OCI-LY1 (cell line): ENCODE measurements around the gene KIFC3.

Source experiments
- H2AFZ ChIP-seq: fragments of 200-600 bp; sonication (generic), shearing (Covaris generic); 2 replicates; pipeline ENCODE4 v1.6.0; 2014; ENCODE audit warnings: antibody characterized with exemption, mild to moderate bottlenecking, low read length
- H3F3A ChIP-seq: fragments of 200-600 bp; sonication (generic), shearing (Covaris generic); 2 replicates; pipeline ENCODE4 v1.6.0; 2014; ENCODE audit warnings: mild to moderate bottlenecking, antibody characterized with exemption, low read length, moderate library complexity; ENCODE audit not compliant: insufficient read depth
- H3K27ac ChIP-seq: fragments of 200-600 bp; sonication (generic); 2 replicates; pipeline ENCODE4 v1.5.1; 2014; ENCODE audit warnings: low read length, mixed run types, mild to moderate bottlenecking, low read depth; ENCODE audit not compliant: poor library complexity, severe bottlenecking
- H3K27me3 ChIP-seq: fragments of 200-600 bp; sonication (generic); 2 replicates; pipeline ENCODE4 v1.6.0; 2014; ENCODE audit warnings: antibody characterized with exemption, mild to moderate bottlenecking, low read length, moderate library complexity; ENCODE audit not compliant: insufficient read depth
- H3K36me3 ChIP-seq: fragments of 200-600 bp; sonication (generic); 2 replicates; pipeline ENCODE4 v1.6.1; 2014; ENCODE audit warnings: mild to moderate bottlenecking, antibody characterized with exemption, low read length, moderate library complexity, mixed read lengths; ENCODE audit not compliant: insufficient read depth
- H3K4me1 ChIP-seq: fragments of 200-600 bp; sonication (generic); 2 replicates; pipeline ENCODE4 v1.5.1; 2014; ENCODE audit warnings: mild to moderate bottlenecking, low read length, moderate library complexity; ENCODE audit not compliant: insufficient read depth, severe bottlenecking
- H3K4me2 ChIP-seq: fragments of 200-600 bp; sonication (generic), shearing (Covaris generic); 2 replicates; pipeline ENCODE4 v1.6.1; 2014; ENCODE audit warnings: low read length
- H3K4me3 ChIP-seq: fragments of 200-600 bp; sonication (generic); 2 replicates; pipeline ENCODE4 v1.5.1; 2014; ENCODE audit warnings: low read length, low read depth, mild to moderate bottlenecking, mixed read lengths; ENCODE audit not compliant: poor library complexity, severe bottlenecking
- H3K79me2 ChIP-seq: fragments of 200-600 bp; shearing (Covaris generic); 2 replicates; pipeline ENCODE4 v1.6.1; 2016; ENCODE audit warnings: mixed run types, low read length, mixed read lengths; ENCODE audit not compliant: insufficient read depth
- H3K9ac ChIP-seq: fragments of 200-600 bp; sonication (generic), shearing (Covaris generic); 2 replicates; pipeline ENCODE4 v1.6.1; 2014; ENCODE audit warnings: mild to moderate bottlenecking, low read length, mixed read lengths
- H3K9me2 ChIP-seq: fragments of 200-600 bp; sonication (generic), shearing (Covaris generic); 2 replicates; pipeline ENCODE4 v1.6.1; 2014; ENCODE audit warnings: low read depth, mild to moderate bottlenecking, low read length, mixed read lengths
- H3K9me3 ChIP-seq: fragments of 200-600 bp; shearing (Covaris generic); 2 replicates; pipeline ENCODE4 v1.6.1; 2014; ENCODE audit warnings: low read length, mixed read lengths
- H4K20me1 ChIP-seq: fragments of 200-600 bp; sonication (generic), shearing (Covaris generic); 2 replicates; pipeline ENCODE4 v1.6.0; 2016; ENCODE audit warnings: mild to moderate bottlenecking, low read length; ENCODE audit not compliant: insufficient read depth
- EZH2 ChIP-seq: fragments of 200-600 bp; sonication (generic), shearing (Covaris generic); IDR thresholded peaks from 2 replicates; pipeline ENCODE4 v1.8.0; 2017; ENCODE audit warnings: borderline replicate concordance, mixed run types, mild to moderate bottlenecking, antibody characterized with exemption, low read length, moderate library complexity, mixed read lengths
- TF ChIP-seq, protein P1 (sequence below): fragments of 200-600 bp; sonication (generic), shearing (Covaris generic); IDR thresholded peaks from 2 replicates; pipeline ENCODE4 v1.5.1; 2017; ENCODE audit warnings: mild to moderate bottlenecking, antibody characterized with exemption, low read length, moderate library complexity, mixed read lengths

Gene KIFC3

DNA sequence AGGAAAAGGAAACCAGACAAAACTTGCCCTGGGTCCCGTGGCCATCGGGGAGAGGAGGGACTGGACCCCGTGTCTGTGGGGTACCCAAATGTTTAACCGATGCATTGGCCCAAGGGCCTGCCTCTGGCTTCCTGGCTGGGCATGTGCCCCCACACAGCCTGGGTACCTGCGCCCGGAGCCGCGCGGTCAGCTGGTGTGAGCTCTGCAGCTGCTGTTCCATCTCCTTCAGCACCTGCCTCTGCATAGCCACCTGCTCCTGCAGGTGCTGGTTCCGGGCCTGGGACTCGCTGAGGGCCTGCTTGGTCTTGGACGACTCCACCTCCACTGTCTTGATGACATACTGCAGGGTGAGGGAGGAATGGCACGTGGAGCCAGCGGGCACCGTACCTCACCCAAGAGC lies 31.9 kb downstream of the KIFC3 start:
- no peaks in the 10 kb centered on the region for H3K4me1 ChIP-seq
- no peaks in the 10 kb centered on the region for H4K20me1 ChIP-seq
- no peak overlapping the region for H2AFZ ChIP-seq
- H3K36me3 ChIP-seq = no peaks in the 10 kb centered on the region
- no peaks in the 10 kb centered on the region for H3K9me3 ChIP-seq
- H3F3A ChIP-seq = no peaks in the 10 kb centered on the region
- H3K27me3 ChIP-seq = peaks cover 8% of the 10 kb centered on the region; the same call in 1 of the 2 replicates
- no peak overlapping the region for H3K4me2 ChIP-seq
- no peak overlapping the region for H3K4me3 ChIP-seq
- no peak for TF ChIP-seq EZH2
- TF ChIP-seq, protein P1, sequence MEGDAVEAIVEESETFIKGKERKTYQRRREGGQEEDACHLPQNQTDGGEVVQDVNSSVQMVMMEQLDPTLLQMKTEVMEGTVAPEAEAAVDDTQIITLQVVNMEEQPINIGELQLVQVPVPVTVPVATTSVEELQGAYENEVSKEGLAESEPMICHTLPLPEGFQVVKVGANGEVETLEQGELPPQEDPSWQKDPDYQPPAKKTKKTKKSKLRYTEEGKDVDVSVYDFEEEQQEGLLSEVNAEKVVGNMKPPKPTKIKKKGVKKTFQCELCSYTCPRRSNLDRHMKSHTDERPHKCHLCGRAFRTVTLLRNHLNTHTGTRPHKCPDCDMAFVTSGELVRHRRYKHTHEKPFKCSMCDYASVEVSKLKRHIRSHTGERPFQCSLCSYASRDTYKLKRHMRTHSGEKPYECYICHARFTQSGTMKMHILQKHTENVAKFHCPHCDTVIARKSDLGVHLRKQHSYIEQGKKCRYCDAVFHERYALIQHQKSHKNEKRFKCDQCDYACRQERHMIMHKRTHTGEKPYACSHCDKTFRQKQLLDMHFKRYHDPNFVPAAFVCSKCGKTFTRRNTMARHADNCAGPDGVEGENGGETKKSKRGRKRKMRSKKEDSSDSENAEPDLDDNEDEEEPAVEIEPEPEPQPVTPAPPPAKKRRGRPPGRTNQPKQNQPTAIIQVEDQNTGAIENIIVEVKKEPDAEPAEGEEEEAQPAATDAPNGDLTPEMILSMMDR = no peak
- no peak overlapping the region for H3K9ac ChIP-seq
- no peak overlapping the region for H3K27ac ChIP-seq
- no peaks in the 10 kb centered on the region for H3K79me2 ChIP-seq
- no peaks in the 10 kb centered on the region for H3K9me2 ChIP-seq

DNA sequence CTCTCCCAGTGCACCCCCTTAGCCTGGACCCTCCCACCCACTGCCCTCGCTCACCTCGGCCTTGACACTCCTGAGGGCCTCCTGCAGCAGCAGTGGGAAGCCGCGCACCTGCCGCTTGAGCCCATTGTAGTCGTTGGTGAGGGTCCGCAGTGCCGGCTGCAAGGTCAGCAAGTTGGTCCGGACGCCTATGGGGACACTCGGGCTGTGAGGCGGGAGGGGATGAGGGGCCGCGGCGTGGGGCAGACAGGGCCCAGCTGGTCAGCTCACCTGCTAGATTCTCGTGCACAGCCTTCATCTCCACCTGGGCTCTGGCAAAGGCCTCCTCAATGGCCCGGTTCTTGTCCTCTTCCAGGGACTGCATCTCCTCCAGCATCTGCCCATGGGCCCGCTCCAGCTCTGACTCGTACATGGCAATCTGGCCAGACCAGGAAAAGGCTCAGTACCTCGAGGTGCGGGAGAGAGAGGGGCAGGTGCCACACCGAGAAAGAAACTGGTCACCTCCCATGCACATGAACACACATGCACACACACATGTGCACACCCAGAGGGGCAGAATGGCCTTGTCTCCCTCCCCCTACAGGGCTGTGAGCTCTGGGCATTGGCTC lies 32.6 kb downstream of the KIFC3 start:
- no peak overlapping the region for H3K27ac ChIP-seq
- no peak overlapping the region for H3K4me3 ChIP-seq
- no peak overlapping the region for H3K9ac ChIP-seq
- H3K9me2 ChIP-seq = no peaks in the 10 kb centered on the region
- no peaks in the 10 kb centered on the region for H4K20me1 ChIP-seq
- no peaks in the 10 kb centered on the region for H3K4me1 ChIP-seq
- H3F3A ChIP-seq = no peaks in the 10 kb centered on the region
- no peaks in the 10 kb centered on the region for H3K79me2 ChIP-seq
- no peak overlapping the region for H2AFZ ChIP-seq
- TF ChIP-seq, protein P1 = no peak
- TF ChIP-seq EZH2 = no peak
- H3K9me3 ChIP-seq = no peaks in the 10 kb centered on the region
- no peak overlapping the region for H3K4me2 ChIP-seq
- H3K36me3 ChIP-seq = no peaks in the 10 kb centered on the region
- H3K27me3 ChIP-seq = peaks cover 8% of the 10 kb centered on the region; the same call in 1 of the 2 replicates

- no peaks in the 10 kb centered on the region for H3K9me2 ChIP-seq
- no peak overlapping the region for H3K9ac ChIP-seq
- H4K20me1 ChIP-seq = no peaks in the 10 kb centered on the region
- no peak overlapping the region for H3K4me3 ChIP-seq
- no peak for TF ChIP-seq EZH2
- TF ChIP-seq, protein P1 = no peak
- no peaks in the 10 kb centered on the region for H3K36me3 ChIP-seq
- H3K27ac ChIP-seq = no peak overlapping the region
- no peaks in the 10 kb centered on the region for H3K4me1 ChIP-seq
- H3K27me3 ChIP-seq = no peaks in the 10 kb centered on the region
- H3F3A ChIP-seq = no peaks in the 10 kb centered on the region
- no peak overlapping the region for H3K4me2 ChIP-seq
- H2AFZ ChIP-seq = no peak overlapping the region
- no peaks in the 10 kb centered on the region for H3K9me3 ChIP-seq
- no peaks in the 10 kb centered on the region for H3K79me2 ChIP-seq
Measured at GRCh38 chr16:57766714-57767348, 35.5 kb downstream of the KIFC3 start.
